CD4-positive, alpha-beta T cell (primary cell): Measurements from ENCODE around the gene BABAM2. TPM values are rescaled to one million over a fixed set of nuclear protein-coding genes. Genes with fewer than 3 reads are reported as not detected.

Source experiments
- ATAC-seq: fragments of 200-7000 bp; cut with Tn5 transposase; one replicate; pipeline ENCODE4 v1.10.0; 2022; ENCODE audit warnings: mild to moderate bottlenecking; ENCODE audit not compliant: poor library complexity
- CTCF ChIA-PET: fragments of 350-600 bp; sonication (Branson Sonifier 250); formaldehyde crosslinking; loops from one replicate; lab custom pipeline; 2021; ENCODE audit warnings: antibody characterized with exemption, inconsistent platforms; lab: Charles Lee
- POLR2A ChIA-PET: fragments of 350-600 bp; sonication (Branson Sonifier 250); formaldehyde crosslinking; loops from one replicate; lab custom pipeline; 2021; ENCODE audit warnings: antibody characterized with exemption, inconsistent platforms; lab: Charles Lee
- DNase-seq, 14 experiments: peaks; one replicate each; pipeline ENCODE4 v3.0.0-alpha.2; 2013 to 2020; ENCODE audit warnings: mixed read lengths in 2 of 14
- H3K27ac ChIP-seq, 2 donors: one replicate each; pipeline versions ENCODE4 v1.5.1 to v1.7.0; 2013; ENCODE audit warnings: low read length in 2 of 2, low read depth in 1 of 2, mild to moderate bottlenecking in 1 of 2
- H3K27me3 ChIP-seq, 2 experiments: 1 replicate in 1 of 2; 2 replicates in 1 of 2; pipeline versions ENCODE4 v1.6.1 to v1.7.0; 2013; ENCODE audit warnings: low read length in 2 of 2, control low read depth in 1 of 2, mild to moderate bottlenecking in 1 of 2, moderate library complexity in 1 of 2; ENCODE audit not compliant: insufficient read depth in 2 of 2, control insufficient read depth in 1 of 2
- H3K36me3 ChIP-seq: one replicate; pipeline ENCODE4 v1.6.1; 2013; ENCODE audit warnings: low read length, control low read depth; ENCODE audit not compliant: insufficient read depth
- H3K4me1 ChIP-seq: one replicate; pipeline ENCODE4 v1.6.1; 2013; ENCODE audit warnings: low read length, control low read depth; ENCODE audit not compliant: insufficient read depth
- H3K4me3 ChIP-seq: one replicate; pipeline ENCODE4 v1.5.1; 2013; ENCODE audit warnings: mild to moderate bottlenecking, low read length, moderate library complexity
- H3K9me3 ChIP-seq, 2 experiments: 1 replicate in 1 of 2; 2 replicates in 1 of 2; pipeline versions ENCODE4 v1.6.1 to v1.7.0; 2013; ENCODE audit warnings: low read length in 2 of 2, mild to moderate bottlenecking in 2 of 2, control low read depth in 1 of 2, moderate library complexity in 1 of 2; ENCODE audit not compliant: control insufficient read depth in 1 of 2, insufficient read depth in 1 of 2
- H3K27ac Mint-ChIP-seq: one replicate; pipeline ENCODE4 v1.8.0; 2020; ENCODE audit warnings: mixed read lengths
- H3K27me3 Mint-ChIP-seq: one replicate; pipeline ENCODE4 v1.8.0; 2021; ENCODE audit warnings: mixed read lengths
- H3K36me3 Mint-ChIP-seq: one replicate; pipeline ENCODE4 v1.8.0; 2021; ENCODE audit warnings: low read depth, mixed read lengths
- H3K4me1 Mint-ChIP-seq: one replicate; pipeline ENCODE4 v1.8.0; 2021; ENCODE audit warnings: low read depth, mixed read lengths
- H3K4me3 Mint-ChIP-seq: one replicate; pipeline ENCODE4 v1.8.0; 2020; ENCODE audit warnings: mild to moderate bottlenecking, mixed read lengths
- H3K9me3 Mint-ChIP-seq: one replicate; pipeline ENCODE4 v1.8.0; 2020; ENCODE audit warnings: mixed read lengths
- CTCF ChIP-seq: fragments of 200-600 bp; IDR thresholded peaks from one replicate; pipeline ENCODE4 v1.8.0; 2022; ENCODE audit warnings: antibody characterized with exemption, mild to moderate bottlenecking
- intact Hi-C, 2 experiments: fragments of 100-400 bp; cut with DNase I in 1 of 2; cut with micrococcal nuclease in 1 of 2; formaldehyde crosslinking; loops; one replicate each; pipeline versions ENCODE4 v1.15.1 to v1.9.0; 2023 to 2025; cut with DNase I, micrococcal nuclease
- total RNA-seq, 174 experiments: library from RNA in 2 of 174; stranded (reverse) in 2 of 174; gene quantifications; one replicate each; pipeline ENCODE4 v1.2.3 and lab custom pipeline; 2021 to 2026

Gene BABAM2
- total RNA-seq, 2 experiments from 2014 or later: 29.2 to 32.8 TPM

- H3K4me1 ChIP-seq: peaks cover 40% of the 10 kb centered on the region
Observed at GRCh38 chr2:28354920-28355520, 464.5 kb downstream of the BABAM2 start.

GRCh38 chr2:28355521-28356094, 465.1 kb downstream of the BABAM2 start:
- intact Hi-C loops: no loop called here
- Mint-ChIP-seq H3K36me3 (no peaks in the 10 kb centered on the region), H3K9me3 (no peaks in the 10 kb centered on the region), H3K27ac (no peak overlapping the region), H3K4me1 (peaks cover 27% of the 10 kb centered on the region), H3K4me3 (no peak overlapping the region), H3K27me3 (peaks cover 4% of the 10 kb centered on the region)
- Histone ChIP-seq H3K36me3 (no peaks in the 10 kb centered on the region), H3K9me3 (no peaks in the 10 kb centered on the region), H3K4me3 (no peak overlapping the region), H3K27me3 (no peaks in the 10 kb centered on the region), H3K27ac (no peak overlapping the region), H3K4me1 (peaks cover 45% of the 10 kb centered on the region)
- ChIA-PET CTCF (no interaction called here), POLR2A (no interaction called here)
- no peak for TF ChIP-seq CTCF
- DNase-seq: no peak
- ATAC-seq: no peak

More at GRCh38 chr2:28354920-28355520, 464.5 kb downstream of the BABAM2 start:
- Mint-ChIP-seq H3K9me3 (no peaks in the 10 kb centered on the region), H3K27me3 (peaks cover 4% of the 10 kb centered on the region), H3K27ac (peak overlapping the region; percentile 42), H3K36me3 (no peaks in the 10 kb centered on the region), H3K4me1 (peaks cover 23% of the 10 kb centered on the region), H3K4me3 (no peak overlapping the region)
- CTCF ChIA-PET: no interaction called here
- no peaks in the 10 kb centered on the region for H3K27me3 ChIP-seq
- DNase-seq (no peak), ATAC-seq (no peak)
- H3K27ac ChIP-seq: no peak overlapping the region
- TF ChIP-seq CTCF: no peak
- POLR2A ChIA-PET: no interaction called here
- intact Hi-C loops: no loop called here
- no peaks in the 10 kb centered on the region for H3K36me3 ChIP-seq
- no peaks in the 10 kb centered on the region for H3K9me3 ChIP-seq
- H3K4me3 ChIP-seq: no peak overlapping the region

- H3K9me3 Mint-ChIP-seq: no peaks in the 10 kb centered on the region
- Histone ChIP-seq H3K4me1 (peaks cover 52% of the 10 kb centered on the region), H3K36me3 (no peaks in the 10 kb centered on the region), H3K27ac (no peak overlapping the region), H3K9me3 (no peaks in the 10 kb centered on the region), H3K27me3 (no peaks in the 10 kb centered on the region), H3K4me3 (no peak overlapping the region)
- peaks cover 31% of the 10 kb centered on the region for H3K4me1 Mint-ChIP-seq
- ChIA-PET POLR2A (interaction anchor here (0.9 kb wide), 1 partner anchor 9 kb away, joined by 4 read pairs; no protein-coding TSS in a partner anchor), CTCF (no interaction called here)
- H3K27me3 Mint-ChIP-seq: peaks cover 4% of the 10 kb centered on the region
- no peak overlapping the region for H3K4me3 Mint-ChIP-seq
- DNase-seq: peak in 6 of 14 experiments; percentile 28 to 79 (median 51)
- TF ChIP-seq CTCF: no peak
- no peaks in the 10 kb centered on the region for H3K36me3 Mint-ChIP-seq
- intact Hi-C loops: no loop called here
- no peak overlapping the region for H3K27ac Mint-ChIP-seq
- ATAC-seq: peak; percentile 7
Observed at GRCh38 chr2:28356095-28356911, 465.8 kb downstream of the BABAM2 start.
